ENCODE data around the gene ADAMTS15.

The ADAMTS15 gene

DNA sequence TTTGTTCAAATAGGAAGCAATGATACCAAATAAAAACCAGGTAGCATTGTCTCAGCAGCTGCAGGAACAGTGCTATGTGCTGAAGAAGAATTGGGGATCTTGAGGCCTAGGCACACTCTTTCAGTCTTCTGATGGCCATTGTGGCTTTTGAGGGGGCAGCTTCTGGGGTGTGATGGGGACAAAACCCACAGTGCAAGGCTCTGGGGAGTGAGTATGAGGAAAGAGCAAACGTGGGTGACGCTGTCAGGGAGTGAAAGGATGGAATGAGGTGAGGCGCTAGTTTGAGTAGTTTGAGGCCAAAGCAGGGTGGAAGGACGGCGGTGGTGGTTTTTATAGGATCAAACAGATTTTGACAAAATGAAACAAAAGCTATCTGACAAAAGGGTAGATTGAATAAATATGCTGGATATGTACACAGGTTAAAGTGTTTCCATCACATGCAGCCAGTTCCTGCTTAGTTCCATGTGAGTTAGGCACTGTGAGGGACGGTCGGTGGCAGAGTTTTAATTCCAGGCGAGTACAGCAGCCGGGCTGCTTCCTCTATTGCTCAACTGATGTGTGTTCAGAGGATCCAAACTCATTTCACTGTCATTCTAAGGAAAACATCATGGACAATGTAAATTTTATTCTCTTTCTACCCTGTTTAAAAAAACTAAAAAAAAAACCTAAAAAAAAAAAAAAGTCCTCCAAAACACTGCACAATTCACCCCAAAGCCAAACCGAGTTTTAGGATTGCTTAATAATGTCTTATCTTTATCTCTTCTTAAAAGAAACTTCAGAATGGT, 18.9 kb downstream of the ADAMTS15 start:
- DNase-seq (ENCODE audit: insufficient read length, low spot score) (no peak), FAIRE-seq (no peak)
- TF ChIP-seq POLR2A (IDR thresholded peaks at IDR 0.05; ENCODE audit: low read depth, low read length) = no peak

DNA sequence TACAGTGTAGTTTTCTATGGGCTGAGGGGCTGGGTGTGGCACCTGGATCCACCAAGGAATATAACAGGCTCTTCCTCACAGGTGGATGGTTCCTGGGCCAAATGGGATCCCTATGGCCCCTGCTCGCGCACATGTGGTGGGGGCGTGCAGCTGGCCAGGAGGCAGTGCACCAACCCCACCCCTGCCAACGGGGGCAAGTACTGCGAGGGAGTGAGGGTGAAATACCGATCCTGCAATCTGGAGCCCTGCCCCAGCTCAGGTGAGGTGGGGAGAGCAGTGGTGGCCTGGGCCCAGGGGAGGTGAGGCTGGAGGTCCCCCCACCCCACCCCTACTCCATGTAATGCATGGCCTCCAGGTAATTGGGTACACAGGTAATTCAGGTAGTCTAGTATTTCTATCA, 20.7 kb downstream of the ADAMTS15 start:
- DNase-seq (ENCODE audit: insufficient read length, low spot score) (no peak), FAIRE-seq (no peak)
- TF ChIP-seq POLR2A (IDR thresholded peaks at IDR 0.05; ENCODE audit: low read depth, low read length) = no peak

DNA sequence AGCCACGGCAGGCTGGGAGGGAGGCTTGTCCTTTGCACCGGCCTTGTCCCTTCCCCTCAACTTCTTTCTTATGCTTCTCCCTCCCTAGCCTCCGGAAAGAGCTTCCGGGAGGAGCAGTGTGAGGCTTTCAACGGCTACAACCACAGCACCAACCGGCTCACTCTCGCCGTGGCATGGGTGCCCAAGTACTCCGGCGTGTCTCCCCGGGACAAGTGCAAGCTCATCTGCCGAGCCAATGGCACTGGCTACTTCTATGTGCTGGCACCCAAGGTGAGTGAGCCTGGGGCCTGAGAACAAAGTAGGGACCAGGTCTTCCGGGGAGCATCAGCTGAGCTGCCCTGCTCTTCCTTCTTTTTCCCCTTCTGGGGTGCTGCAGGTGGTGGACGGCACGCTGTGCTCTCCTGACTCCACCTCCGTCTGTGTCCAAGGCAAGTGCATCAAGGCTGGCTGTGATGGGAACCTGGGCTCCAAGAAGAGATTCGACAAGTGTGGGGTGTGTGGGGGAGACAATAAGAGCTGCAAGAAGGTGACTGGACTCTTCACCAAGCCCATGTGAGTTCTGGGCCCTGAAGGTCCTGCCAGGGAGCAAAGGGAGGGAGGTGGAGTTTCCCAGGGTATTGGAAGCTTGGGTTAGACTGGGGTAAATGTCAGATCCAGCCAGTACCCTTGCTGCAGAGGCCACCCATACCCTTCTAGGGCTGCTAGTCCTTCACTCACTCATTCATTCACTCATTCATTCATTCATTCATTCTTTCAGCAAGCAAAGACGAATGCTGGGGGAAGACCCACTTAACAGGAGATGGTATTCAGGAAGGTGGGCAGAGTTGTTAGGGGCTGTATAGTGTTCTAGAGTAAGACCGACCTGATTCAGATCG, 22.6 kb downstream of the ADAMTS15 start:
- no peak for TF ChIP-seq POLR2A (IDR thresholded peaks at IDR 0.05; ENCODE audit: low read depth, low read length)
- FAIRE-seq (no peak), DNase-seq (ENCODE audit: insufficient read length, low spot score) (no peak)

DNA sequence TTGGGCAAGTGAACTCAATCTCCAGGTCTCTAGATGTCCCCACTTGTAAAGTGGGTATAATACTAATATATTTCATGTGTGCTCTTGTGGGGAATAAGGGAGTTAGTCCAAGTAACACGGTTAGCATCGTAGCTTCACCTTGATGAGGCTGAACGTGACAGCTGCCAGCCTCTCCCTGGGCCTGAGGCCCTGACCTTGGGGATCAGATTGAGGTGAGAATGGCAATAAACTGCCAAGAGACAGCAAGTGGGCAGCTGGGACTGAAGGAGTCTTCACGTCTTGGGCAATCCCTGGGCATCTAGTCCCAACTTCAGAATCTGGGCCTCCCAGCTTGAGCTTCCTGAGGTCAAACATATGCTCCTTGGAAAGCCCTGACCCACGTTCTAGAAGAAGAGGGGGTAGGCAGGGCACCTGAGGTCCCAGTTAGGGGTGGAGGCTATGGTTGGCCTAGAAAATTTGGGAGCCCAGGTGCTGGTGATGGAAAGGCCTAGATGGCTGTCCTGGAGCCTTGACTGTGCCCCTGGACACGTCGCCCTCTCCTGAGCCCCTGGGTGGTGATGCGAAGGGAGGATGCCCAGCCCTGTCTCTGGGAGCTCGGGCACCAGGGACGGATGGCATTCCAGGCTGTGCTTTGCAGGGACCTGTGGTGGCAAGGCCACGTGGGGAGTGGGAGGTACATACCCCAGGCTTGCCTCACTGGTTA, 23.4 kb downstream of the ADAMTS15 start:
- no peak for TF ChIP-seq POLR2A (IDR thresholded peaks at IDR 0.05; ENCODE audit: low read depth, low read length)
- DNase-seq (ENCODE audit: insufficient read length, low spot score) (no peak), FAIRE-seq (no peak)

DNA sequence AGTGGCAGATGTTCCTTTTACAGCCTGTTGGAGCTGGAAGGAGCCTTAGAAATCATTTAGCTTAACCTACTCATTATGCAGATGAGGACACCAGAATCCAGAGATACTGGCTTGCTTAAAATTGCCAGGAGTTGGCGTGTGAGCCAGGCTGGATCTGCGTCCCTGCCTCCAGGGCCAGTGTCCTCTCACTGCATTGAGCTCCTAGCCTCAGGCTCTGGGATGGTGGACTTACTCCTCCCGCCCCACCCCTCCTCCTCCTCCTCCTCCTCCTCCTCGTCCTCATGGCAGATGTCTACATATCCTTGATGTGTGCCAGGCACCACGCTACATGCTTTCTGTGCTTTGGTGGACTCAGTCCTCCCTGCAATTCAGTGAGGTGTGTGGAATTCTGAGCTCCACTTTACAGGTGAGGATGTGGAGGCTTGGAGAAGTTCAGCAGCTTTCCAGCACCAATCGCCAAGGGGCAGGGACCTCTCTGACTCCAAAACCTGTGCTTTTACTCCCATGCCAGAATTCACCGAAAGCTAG, 24.1 kb downstream of the ADAMTS15 start:
- FAIRE-seq = no peak
- no peak for DNase-seq (ENCODE audit: insufficient read length, low spot score)
- no peak for TF ChIP-seq POLR2A (IDR thresholded peaks at IDR 0.05; ENCODE audit: low read depth, low read length)

DNA sequence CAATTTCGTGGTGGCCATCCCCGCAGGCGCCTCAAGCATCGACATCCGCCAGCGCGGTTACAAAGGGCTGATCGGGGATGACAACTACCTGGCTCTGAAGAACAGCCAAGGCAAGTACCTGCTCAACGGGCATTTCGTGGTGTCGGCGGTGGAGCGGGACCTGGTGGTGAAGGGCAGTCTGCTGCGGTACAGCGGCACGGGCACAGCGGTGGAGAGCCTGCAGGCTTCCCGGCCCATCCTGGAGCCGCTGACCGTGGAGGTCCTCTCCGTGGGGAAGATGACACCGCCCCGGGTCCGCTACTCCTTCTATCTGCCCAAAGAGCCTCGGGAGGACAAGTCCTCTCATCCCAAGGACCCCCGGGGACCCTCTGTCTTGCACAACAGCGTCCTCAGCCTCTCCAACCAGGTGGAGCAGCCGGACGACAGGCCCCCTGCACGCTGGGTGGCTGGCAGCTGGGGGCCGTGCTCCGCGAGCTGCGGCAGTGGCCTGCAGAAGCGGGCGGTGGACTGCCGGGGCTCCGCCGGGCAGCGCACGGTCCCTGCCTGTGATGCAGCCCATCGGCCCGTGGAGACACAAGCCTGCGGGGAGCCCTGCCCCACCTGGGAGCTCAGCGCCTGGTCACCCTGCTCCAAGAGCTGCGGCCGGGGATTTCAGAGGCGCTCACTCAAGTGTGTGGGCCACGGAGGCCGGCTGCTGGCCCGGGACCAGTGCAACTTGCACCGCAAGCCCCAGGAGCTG, 24.8 kb downstream of the ADAMTS15 start:
- FAIRE-seq (no peak), DNase-seq (ENCODE audit: insufficient read length, low spot score) (no peak)
- no peak for TF ChIP-seq POLR2A (IDR thresholded peaks at IDR 0.05; ENCODE audit: low read depth, low read length)

DNA sequence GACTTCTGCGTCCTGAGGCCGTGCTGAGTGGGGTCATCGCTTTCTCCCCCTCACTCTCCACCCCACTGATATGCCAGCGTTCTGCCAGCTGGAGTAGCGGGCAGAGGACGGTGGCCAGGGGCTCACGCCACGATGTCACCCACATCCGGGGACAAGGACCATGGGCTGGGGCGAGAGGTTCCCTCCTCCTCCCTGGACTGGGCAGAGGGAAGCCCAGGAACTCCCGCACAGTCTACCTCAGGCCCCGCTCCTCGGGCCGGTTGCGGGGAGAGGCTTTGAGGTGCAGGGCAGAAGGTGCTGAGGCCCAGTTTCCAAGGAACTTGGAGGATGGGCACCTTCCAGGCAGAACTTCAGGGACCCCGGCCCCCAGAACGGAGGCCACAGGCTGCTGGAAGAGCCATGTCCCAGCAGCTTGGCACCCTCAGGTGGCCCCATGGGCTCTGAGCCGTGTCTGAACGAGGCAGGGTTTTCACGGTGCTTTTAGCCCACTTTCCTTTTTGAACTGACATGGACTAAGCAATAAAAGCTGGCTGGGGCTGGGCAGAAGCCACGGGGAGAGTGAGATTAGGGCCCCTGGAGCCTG, 25.4 kb downstream of the ADAMTS15 start:
- no peak for TF ChIP-seq POLR2A (IDR thresholded peaks at IDR 0.05; ENCODE audit: low read depth, low read length)
- DNase-seq (ENCODE audit: insufficient read length, low spot score) = no peak
- FAIRE-seq = no peak

DNA sequence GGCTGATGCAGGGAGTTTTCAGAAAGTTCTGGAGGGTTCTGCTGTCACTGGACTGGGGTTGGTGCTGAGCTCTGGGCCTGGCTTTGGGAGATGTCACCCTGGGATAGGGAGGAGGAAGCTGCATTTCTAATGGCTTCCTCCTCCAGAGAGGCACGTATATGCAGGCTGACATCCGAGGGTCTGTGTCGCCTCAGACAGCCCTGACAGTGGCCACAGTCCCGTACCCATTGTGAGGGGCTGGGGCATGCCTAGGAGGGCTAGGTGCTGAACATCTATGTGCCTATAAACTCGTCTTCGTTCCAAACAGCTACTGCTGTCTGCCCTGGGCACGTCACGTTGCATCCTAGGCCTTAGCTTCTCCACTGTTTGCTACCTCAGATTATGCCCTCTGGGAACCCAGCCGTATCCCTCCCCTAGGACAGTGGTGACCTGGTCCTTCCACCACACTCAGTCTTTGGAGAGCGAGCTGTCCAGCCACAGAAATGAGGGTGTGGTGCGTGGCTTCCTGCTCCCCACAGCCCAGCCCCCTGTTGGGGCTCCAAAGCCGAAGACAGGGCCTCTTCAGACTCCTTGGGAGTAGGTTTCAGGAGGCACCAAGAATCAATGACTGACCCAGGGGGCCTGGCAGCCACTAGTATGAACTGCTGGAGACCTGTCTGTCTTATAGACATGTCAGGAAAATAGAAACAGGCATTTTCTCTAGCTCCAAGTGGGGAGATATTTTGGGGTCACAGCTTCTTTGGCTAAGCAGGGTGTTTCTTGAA, 26.4 kb downstream of the ADAMTS15 start:
- FAIRE-seq (no peak), DNase-seq (ENCODE audit: insufficient read length, low spot score) (no peak)
- no peak for TF ChIP-seq POLR2A (IDR thresholded peaks at IDR 0.05; ENCODE audit: low read depth, low read length)

DNA sequence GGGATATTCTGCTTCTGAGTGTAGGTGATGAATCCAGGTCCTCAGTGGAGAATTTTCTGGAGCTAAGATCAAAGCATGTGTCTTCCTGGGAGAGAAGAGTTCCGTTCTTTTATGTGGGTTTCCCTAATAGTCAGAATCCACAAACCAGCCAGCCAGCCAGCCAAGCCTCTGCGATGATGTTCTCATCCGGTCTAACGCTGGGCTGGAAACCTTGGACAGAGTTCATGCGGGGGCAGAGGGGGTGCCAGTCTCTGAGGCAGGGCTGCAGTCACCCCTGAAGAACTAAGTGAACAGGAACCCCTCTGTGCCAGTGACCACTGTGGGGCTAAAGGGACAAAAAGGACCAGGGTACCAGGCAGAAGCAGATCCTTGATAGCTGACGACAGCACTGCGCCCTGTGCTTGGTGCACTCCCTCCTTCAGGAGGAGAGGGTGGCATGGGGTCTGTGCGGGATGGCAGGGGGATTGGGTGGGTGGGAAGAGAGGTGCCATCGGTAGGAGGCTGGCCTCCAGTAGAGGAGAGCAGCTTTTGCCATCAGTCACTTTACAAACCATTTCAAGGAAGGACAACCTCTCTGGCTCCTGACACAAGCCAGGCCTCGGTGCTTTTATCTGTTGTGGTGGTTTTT, 27.1 kb downstream of the ADAMTS15 start:
- FAIRE-seq = no peak
- no peak for TF ChIP-seq POLR2A (IDR thresholded peaks at IDR 0.05; ENCODE audit: low read depth, low read length)
- DNase-seq (ENCODE audit: insufficient read length, low spot score) = no peak

DNA sequence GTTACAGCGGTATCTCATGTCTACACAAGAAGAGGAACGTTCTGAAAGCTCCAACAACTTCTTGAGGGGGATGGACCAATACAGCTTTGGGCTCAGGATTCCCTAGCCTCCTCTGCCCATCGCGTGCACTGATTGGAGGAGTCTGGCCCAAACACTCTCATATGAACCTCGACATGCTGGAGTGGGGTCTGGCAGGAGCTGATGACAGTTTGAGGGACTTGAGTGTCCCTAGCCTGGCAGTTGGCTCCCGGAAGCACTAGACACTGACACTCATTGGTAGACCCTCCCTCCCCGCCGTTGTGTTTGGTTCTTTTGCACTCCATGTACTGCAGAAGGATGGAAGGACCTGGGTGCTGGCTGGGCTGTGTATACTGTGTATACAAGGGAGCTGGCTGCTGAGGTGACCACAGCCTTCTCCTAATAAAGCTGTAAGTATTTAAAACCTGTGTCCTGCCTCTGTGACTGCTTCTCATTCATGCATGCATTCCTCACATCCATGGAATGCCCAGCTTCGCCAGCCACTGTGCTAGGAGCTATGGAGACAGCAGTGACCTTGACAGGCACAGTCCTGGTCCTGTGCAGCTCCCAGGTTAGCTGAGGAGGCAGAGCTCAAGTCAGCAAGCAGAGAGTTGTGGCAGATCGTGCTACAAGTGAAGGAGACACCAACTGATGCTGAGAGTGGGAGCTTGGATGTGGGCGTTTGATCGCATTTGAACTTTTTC, 27.9 kb downstream of the ADAMTS15 start:
- FAIRE-seq (no peak), DNase-seq (ENCODE audit: insufficient read length, low spot score) (no peak)
- TF ChIP-seq POLR2A (IDR thresholded peaks at IDR 0.05; ENCODE audit: low read depth, low read length) = no peak

DNA sequence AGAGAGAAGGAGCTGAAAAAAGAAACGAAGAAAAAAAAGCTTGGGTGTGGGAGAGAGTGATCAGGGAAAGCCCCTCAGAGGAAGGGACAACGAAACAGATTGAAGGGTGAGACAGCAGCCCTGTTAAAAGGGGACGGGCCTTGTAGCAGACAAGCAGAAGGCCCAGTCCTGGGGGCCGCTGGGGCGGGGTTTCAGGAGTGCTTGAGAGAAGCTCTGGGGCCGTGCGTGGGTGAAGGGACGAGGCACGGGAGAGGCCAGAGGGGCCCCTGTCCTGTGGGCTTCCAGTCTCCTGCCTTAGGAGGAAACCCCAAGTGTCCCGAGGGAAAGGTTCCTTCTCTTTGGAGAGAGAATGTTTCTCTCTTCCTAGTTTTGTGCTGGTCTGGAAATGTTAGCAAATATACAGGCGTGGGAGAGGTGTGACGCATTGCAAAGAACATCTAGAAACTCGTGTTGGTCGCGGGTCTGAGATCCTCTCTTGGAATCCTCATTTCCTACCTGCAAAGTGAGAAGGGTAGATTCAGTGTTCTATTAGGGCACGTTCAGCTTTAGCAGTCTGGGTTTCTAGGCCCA, 28.6 kb downstream of the ADAMTS15 start:
- DNase-seq (ENCODE audit: insufficient read length, low spot score) = no peak
- TF ChIP-seq POLR2A (IDR thresholded peaks at IDR 0.05; ENCODE audit: low read depth, low read length) = no peak
- FAIRE-seq = no peak

Data from H54 (cell line).